HG02943 (cell line): Measurements from ENCODE around the gene FCGR3A.
A peak's percentile ranks its signal among the peaks of the same experiment; 100 is the strongest.
"Not testable (repeated sequence)": the region's sequence is repeated elsewhere in the genome, so short reads cannot be mapped to it uniquely, and the experiment has no call there.

ENCODE experiments used
- ATAC-seq: cut with Tn5 transposase; IDR thresholded peaks from one replicate; pipeline ENCODE4 v1.9.1; 2021; ENCODE audit warnings: mild to moderate bottlenecking, low read depth, moderate library complexity; ENCODE audit not compliant: unreplicated experiment

FCGR3A gene

GRCh38 chr1:161531986-161532643 is 17.5 kb downstream of the FCGR3A start:
- ATAC-seq: no peak

- ATAC-seq: peak; percentile 85
These were observed 18.7 kb downstream of the FCGR3A start for GRCh38 chr1:161530671-161531641.

GRCh38 chr1:161530158-161530557 is 19.5 kb downstream of the FCGR3A start:
- ATAC-seq: peak; percentile 41

GRCh38 chr1:161529463-161530104 is 20.0 kb downstream of the FCGR3A start:
- not testable (repeated sequence) for ATAC-seq

GRCh38 chr1:161528550-161528949 is 21.1 kb downstream of the FCGR3A start:
- not testable (repeated sequence) for ATAC-seq

- ATAC-seq: not testable (repeated sequence)
These were observed 23.7 kb downstream of the FCGR3A start for GRCh38 chr1:161525918-161526317.

GRCh38 chr1:161525321-161525720 is 24.3 kb downstream of the FCGR3A start:
- ATAC-seq: not testable (repeated sequence)

GRCh38 chr1:161524742-161525291 is 24.8 kb downstream of the FCGR3A start:
- peak; percentile 21 for ATAC-seq

GRCh38 chr1:161523817-161524741 is 25.5 kb downstream of the FCGR3A start, which contains the start of gene HSPA6:
TSS of gene HSPA6 (plus strand) at chr1:161524540. CDS start at chr1:161524659, 119 bp downstream.
- peak; percentile 65 for ATAC-seq

- ATAC-seq: not testable (repeated sequence)
These were observed 26.4 kb downstream of the FCGR3A start for GRCh38 chr1:161523041-161523816.

- not testable (repeated sequence) for ATAC-seq
These were observed 35.7 kb downstream of the FCGR3A start for GRCh38 chr1:161513953-161514352.

GRCh38 chr1:161513448-161513780 is 36.2 kb downstream of the FCGR3A start:
- ATAC-seq: not testable (repeated sequence)

GRCh38 chr1:161512636-161513447 is 36.8 kb downstream of the FCGR3A start:
- not testable (repeated sequence) for ATAC-seq

GRCh38 chr1:161511756-161512060 is 37.9 kb downstream of the FCGR3A start:
- ATAC-seq: no peak

- no peak for ATAC-seq
These were observed 38.4 kb downstream of the FCGR3A start for GRCh38 chr1:161511018-161511755.

GRCh38 chr1:161510477-161510876 is 39.1 kb downstream of the FCGR3A start:
- ATAC-seq: no peak
